Stimulated activated CD8-positive, alpha-beta memory T cell treated with anti-CD3 and anti-CD28 coated beads, Interleukin-12 subunit alpha, Interleukin-12 subunit beta, amount 100 ng/mL, for 24 hours (primary cell): Measurements from ENCODE around the gene ADRB2.

ENCODE experiments used
- DNase-seq: peaks from one replicate; pipeline ENCODE4 v3.0.0-alpha.2; 2020; ENCODE audit errors: extremely low read depth

The ADRB2 gene

DNA sequence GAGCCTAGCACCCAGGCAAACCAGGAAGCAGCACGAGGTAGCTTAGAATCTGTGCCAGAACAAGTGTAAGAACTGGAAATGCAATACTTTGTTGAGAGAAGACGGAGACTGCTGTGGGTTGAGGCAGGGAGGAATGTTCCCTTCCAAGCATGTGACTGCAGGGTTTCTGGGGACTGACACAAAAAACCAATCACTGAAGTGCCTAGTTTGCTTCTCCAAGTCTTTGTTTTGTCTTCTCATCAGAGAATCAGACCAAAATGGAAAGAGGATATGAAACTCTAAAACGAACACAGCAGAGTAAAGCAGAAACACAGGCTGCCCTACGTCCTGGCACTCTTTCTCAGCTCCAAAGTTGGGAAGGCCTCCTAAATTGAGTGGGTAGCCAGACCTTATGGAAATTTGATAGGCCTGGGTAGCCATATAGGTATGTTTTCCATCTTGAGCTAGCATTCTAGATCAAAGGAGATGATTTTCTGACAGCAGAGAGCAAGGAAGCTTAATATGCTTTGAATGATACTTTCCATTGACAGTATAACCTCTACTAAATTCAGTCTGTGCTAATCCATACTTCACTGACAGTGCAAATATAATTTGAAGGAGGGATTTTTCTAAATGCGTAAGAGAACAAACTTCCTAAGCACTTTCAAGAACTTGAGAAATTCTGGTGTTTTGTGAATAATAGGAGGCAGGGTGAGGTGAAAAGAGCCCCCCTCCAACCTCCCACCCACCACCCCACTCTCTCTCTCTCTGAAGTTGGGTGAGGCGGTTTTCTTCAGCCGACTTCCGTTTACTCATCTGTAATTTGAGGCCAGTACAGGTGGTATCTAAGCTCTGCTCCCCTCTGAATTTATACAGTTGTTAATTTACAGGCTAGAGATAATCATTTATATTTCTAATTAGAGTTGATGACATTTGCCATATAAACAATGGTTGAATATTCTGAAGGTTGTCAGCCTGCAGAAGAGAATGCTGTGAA, 5.5 kb downstream of the ADRB2 start:
- DNase-seq = no peak

DNA sequence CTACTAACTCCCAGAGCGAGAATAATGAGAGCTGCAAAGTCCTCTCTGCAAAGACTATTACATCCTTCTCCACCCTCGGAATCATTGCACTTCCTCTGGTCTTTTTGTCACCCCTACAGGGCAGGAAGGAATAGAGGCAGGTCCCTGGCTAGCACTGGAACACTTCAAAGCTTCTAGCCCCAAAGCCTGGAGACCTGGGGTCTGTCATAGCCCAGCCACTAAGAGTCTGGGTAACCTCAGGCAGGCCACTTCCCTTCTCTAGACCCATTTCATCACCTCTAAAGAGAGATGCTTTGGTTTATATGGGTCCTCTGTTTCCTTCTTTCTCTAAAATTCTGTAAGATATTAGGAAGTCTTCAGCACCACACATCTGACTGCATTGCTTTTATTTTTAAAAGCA, 6.7 kb downstream of the ADRB2 start:
- no peak for DNase-seq

DNA sequence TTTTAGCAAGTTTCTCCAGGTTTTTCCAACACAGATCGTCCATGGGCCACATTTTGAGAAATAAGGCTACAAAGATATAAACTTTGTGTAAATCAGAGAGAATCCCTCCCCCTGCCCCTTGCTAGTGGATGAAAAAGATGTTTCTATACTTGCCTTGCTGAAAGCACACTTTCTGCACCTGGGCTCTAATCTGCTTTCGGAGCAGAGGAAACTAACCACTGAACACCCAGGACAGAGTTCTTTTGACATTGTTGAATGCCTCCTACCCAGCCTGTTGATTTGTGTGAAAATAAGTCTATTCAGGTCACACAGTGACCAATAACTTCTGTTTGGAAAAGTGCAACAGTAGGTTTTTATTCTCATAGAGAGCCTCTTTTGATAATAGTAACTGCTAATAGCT, 7.5 kb downstream of the ADRB2 start:
- DNase-seq = no peak

DNA sequence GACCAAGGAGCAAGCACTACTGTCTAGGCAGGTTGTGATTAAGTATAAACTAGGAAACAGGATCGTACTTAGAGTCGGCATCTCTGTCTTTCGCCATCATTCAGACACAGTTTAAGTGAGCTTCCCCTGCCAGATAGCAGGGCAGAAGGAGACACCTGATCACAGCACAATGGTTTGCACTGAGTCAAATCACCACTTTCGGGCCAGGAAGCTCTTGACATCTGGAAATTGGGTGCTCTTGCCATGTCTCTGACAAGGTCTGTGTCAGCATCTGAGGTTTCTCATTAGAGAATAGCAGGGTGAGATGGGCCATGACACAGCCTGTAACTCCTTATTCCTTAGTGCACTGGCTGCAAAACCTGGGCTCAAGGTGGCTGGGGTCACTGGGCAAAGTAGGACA, 8.3 kb downstream of the ADRB2 start:
- no peak for DNase-seq

DNA sequence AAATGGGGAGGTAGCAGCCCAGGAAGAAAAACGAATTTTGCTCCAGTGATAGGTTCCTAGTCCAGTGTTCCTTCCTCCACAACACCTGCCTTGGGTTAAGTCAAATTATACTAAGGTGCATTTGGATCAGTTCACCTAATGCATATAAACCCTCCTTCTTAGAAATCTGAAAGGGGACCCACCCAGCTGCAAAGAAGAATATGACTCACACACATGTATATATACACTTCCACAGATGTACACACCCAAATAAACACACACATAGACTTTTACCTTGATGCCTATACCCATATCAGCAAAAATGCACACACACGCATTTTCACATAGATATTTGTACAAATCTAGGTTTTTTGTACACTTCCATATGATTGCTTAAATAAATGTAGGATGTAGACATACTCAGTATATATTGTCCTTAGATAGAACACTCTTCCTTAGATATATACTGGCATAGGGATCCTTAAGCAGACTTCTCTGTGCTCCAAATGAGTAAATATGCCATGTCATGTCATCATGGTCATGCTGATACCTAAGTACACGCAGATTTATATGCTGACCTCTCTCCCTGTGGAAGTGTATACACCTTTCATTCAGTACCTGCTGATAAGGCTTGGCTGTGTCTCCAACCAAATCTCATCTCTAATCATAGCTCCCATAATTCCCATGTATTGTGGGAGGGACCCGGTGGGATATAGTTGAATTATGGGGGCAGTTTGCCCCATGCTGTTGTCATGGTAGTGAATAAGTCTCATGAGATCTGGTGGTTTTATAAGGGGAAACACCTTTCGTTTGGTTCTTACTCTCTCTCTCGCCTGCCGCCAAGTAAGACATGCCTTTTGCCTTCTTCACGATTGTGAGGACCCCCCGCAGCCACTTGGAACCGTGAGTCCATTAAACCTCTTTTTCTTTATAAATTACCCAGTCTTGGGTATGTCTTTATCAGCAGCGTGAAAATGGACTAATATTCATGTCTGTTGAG, 10.2 kb downstream of the ADRB2 start:
- DNase-seq = no peak

DNA sequence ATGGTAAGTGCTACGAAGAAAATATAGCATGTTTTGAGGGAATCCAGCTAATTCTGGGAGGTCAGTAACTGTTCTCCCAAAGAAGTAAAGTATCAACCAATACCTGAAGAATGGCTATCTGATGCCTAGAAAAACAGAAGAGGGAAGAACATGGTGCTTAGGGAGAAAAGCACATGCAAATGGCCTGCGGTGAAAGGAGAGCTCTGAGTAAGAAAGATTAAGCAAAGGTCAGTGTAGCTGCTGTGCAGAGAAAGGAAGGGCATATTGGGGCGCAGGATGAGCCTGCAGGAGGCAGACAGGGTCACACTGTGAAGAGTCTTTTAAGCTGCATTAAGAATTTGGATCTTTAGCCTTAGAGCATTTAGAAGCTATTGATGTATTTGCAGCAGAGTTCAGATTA, 11.0 kb downstream of the ADRB2 start:
- DNase-seq = no peak

DNA sequence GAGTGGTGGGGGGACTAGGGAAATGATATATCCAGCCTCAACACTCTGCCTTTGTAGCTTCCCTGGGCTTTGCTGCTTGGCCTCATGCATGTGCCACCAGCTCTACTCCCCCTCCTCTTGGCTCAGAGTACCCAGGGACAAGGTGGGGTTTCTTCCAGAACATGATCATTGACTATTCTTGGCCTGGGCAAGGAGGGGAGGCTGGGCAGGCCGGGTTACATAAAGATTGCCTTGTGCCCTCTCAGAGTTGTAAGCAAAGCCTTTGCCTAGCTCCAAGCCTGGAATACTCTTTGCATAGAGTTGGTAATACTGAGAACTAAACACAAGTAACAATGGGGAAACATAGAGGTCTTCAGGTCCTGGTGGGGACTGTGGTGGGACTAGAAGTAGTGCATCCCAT, 11.9 kb downstream of the ADRB2 start:
- DNase-seq = no peak

DNA sequence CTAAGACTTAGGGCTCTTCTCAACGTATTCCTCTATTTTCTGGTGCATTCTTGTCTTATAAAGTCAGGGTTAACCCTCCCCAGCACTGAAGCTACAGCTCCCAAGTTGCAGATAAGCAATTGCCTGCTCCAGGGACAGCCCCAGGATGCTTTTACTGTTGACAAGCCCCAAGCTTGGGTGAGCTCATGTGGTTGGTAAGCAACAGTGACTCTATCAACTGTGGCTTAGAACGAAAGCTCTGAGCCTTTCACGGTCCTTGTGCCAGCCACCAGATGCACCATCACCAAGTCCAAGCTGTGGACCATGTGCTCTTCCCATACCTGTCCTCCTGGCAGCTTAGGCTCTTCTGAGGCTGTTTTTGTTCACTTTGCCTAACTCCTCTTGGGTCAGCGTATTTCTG, 13.5 kb downstream of the ADRB2 start:
- DNase-seq = no peak

DNA sequence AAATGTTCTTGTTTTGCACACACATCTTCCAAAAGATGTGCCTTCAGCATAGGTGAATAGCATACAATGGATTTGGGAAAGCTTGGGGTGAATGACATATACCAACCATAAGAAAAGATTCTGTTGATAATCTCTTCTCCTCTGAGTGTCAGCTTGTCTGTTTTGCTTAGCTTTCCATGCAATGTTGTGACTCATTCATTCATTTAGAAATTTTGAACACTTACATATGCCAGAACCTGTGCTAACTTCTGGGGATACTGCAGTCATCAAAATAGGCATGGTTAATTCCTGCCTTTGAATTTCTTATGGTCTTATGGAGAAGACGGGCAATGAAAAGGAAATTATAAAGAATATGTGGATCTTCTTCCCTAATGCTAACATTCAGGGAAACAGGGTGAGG, 14.1 kb downstream of the ADRB2 start:
- DNase-seq = no peak

DNA sequence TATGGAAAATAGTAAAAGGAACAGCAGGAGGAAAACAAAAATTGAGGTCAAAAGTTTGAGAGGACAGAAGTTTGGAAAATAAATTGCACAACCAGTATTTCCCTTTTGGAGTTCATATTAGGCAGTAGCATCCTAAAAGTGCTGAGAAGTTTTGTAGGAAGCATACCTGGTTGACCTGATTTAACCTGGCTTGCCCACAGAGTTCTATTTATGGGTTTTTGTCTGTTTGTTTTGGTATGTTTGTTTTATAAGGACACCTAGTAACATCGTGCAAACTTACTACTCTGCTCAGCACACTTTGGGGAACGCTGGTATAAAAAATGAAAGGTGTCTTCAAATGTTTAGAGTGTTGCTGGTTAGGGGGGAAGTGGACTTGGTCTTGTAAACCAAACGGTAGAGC, 15.1 kb downstream of the ADRB2 start:
- no peak for DNase-seq

DNA sequence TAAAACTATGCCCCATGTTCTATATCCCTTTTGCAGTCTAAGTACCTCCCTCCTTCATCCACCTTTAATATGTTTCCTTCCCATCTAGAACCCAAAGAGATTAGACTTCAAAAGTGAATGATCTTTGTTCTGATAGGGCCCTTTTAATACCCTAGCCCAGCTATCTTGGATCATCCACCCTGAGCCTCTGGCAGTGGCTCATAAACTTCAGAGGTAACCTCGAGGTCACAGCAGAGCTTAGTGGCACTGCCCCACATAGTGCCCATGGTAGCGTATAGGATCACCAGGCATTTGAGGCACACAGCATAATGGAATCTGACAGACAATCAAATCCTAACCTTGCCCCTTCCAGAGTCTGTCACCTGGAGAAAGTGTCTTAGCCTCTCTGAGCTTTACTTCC, 15.8 kb downstream of the ADRB2 start:
- no peak for DNase-seq

DNA sequence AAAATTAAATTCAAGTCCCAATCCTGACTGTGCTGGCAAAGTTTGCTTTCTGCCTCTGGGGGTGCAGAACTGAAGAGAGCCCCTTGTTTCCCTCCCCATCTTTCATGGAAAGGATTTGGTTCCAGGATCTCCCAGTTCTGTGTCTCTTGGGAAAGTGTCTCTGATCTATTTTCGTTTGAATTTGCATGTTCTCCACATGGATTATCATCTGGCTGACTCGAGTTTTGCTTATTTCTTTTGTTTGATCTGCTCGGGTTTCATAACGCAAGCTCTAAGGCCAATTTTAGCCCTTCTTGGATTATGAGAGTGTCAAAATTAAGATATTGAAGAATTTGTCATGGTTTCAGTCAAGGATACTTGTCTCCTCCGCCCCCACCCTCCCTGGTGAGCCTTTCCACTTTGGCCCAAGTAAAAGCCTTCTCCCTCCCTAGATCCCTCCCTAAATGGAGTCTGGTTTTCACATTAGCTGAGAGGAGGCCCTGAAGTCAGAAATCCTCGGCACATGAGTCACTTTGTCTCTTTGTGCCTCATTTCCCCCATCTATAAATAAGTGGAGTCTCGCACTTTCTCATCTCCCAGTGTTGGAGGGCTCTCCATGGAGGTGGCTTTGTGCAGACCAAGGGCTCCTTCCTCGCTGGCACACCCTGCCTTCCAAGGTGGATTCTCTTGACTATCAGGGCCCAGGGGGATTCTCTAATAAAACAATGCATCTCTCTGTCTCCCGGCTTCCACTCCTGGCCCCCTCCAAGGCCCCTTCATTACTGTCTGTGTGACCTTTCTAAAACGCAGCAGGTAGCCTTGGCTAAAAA, 17.3 kb downstream of the ADRB2 start:
- no peak for DNase-seq

DNA sequence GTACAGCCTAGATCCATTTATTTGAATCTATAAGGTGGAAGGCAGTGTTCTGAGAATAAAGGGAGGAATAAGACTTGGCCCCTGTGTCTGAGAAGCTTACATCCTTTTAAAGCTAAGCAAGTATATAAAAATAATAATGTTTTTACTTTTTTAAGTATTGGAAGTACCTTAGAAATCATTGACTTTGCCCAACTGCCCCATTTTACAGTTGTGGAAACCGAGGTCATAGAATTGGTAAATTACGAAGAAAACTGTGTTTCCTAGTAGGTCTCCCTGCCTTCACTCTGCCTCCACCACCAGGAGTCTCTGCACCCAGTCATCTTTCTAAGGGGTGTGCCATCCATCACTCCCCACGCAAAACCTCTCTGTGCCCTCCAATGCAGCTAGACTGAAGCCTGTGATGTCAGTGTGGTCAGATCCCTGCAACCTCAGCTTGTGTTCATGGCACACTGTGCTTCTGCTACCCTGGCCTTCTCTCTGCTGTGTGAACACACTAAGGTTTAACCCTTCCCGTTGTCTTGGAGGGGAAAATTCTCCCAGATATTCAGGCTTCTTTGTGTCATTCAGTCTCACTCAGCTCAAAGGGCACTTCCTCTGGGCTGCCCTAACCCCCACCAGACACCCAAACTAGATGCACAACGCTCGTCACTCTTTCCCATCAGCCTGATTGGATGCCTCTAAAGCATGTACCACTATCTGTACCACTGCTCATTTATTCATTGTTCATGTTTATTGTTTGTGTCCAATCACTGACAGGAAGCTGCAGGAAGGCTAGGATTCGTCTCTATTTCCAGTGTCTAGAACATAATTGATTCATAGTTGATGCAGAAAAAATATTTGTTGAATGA, 18.2 kb downstream of the ADRB2 start:
- DNase-seq = no peak

DNA sequence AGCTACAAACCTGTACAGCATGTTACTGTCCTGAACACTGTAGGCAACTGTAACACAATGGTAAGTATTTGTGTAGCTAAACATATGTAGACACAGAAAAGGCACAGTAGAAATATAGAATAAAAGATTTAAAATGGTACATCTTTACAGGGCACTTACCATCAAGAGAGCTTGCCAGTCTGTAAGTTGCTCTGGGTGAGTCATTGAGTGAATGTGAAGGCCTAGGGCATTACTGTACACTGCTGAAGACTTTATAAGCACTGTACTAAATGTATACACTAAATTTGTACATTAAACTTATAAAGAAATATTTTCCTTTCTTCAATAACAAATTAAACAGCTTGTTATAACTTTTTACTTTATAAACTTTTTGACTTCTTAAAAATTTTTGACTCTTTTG, 20.5 kb downstream of the ADRB2 start:
- DNase-seq = no peak

DNA sequence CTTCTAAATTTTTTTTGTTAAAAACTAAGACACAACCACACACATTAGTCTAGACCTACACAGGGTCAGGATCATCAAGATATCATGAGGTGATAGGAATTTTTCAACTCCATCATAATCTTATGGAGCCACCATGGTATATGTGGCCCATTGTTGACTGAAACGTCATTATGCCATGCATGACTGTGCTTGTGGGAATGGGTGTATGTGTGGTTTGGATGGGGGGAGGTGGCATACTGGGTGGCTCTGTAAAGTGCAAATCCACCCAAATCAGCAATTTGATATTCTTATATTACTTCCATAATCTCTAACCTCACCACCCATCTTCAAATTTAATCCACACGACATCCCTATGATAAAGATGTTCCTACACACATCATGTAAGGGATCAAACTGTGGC, 21.0 kb downstream of the ADRB2 start:
- no peak for DNase-seq

DNA sequence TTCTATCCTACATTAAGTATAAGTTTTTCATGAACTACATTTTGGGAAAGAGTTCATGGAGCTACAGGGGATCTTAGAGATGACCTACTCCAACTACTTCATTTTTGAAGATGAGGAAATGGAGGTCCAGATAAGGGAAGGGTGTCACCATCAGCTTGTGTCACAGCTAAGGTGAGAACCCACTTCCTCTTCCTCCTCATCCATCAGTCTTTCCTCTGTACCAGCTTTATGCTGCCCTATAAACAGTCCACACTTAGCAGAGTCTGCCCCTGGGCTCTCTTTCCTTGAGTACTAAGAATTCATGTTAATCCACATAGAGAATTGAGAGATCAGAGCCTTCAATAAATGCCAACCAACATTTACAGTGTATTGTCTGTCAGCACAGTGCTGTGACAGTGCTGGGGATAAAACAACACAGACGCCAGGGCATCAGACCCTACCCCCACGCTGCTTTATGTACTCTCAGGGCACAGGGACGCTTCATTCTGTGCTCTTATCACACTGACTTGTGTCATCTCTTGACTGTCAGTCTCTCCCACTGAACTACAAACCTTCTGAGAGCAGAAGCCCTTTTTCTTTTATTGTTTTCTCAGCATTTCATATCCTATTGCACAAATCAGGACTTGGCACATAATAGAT, 22.1 kb downstream of the ADRB2 start:
- no peak for DNase-seq

DNA sequence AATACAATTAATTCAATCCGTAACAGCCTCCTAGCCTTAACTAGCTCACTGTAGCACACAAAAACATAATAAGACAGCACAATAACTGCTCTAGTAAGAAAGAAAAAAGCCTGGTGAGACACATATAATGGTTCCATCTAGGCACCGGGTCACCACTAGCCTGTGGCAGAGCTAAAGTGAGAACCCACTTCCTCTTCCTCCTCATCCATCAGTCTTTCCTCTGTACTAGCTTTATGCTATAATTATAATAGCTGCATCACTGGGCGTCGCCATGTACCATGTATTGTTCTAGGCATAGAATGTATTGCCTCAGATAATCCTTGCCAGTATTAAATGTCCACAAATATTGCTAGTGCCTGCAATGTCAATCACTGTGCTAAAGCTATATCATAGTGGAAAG, 23.1 kb downstream of the ADRB2 start:
- no peak for DNase-seq

DNA sequence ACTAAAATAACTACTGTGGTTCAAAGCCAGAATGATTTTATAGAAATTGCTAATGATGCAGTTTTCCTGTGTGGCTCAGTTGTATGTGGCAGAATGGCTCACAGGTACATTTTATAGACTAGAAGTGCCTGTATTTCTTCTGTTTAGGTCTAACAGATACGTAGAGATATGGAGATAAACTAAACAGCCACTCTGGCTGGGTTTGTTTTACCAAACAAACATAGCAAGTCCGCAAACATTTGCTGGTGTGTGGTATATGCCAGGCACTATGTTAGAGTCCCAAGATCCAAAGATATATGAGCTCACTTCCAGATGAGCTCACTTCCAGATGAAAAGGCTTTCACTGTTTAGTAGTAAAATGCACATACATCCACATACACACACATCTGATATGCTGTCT, 24.4 kb downstream of the ADRB2 start:
- no peak for DNase-seq

DNA sequence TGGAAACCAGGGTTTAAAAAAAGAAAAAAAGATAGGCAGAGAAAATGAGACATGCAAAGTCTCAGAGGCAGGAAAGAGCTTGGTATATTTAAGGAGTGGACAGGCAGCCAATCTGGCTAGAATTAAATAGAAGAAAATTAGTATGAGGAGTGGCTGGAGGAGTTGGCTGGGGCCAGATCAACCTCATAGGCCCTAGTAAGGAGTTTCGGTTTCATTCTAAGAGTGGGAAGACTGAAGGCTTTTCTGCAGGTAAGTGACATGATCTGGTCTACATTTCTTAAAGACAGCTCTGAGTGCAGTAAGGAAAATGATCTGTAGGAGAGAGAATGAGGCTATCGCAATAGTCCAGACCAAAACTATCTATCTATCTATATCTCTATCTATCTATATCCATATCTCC, 27.5 kb downstream of the ADRB2 start:
- no peak for DNase-seq

DNA sequence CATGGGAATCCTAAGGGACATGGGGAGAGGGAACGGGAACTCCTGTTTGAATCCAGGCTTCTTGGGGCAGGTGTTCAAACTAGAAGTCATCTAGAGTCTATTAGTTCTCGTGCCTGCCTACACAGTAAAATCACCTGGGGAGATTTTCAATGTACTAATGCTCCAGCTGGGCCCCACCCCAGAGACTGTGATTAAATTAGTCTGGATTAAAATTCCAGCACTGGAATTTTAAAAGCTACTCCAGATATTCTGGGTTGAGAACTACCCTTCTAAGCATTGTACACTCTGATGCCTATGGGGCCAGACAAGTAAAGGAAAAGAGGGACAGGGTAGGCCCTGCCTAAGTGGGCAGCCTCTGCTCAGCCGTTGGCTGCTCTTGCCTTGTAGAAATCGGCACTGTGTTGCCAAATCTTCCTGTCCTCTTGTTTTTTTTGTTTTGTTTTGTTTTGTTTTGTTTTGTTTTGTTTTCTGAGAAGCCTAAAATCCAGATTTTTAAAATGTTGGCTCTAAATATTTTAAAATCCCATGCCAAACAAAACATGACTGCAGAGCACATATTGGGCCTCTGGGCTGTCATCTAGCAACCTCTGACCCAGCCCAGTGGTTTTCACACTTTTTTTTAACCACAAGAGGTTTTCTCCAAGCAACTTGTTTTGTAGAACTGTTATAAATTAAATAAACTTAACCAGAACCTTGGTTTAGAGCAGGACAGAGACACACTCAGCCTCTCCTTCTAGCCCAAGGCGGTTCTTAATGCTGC, 29.0 kb downstream of the ADRB2 start:
- DNase-seq = no peak
